BLaER1 treated with 17β-estradiol and CSF1 and Interleukin-3, amounts not matched to agents 10 nM and 100 nM (cell line): Measurements from ENCODE around the gene PLP1.

Experiments used
- H3K27ac ChIP-seq, 11 experiments: shearing (Covaris generic); formaldehyde crosslinking; 2 replicates each; pipeline ENCODE4 v1.8.1; 2022
- H3K27me3 ChIP-seq, 11 experiments: shearing (Covaris generic); formaldehyde crosslinking; 2 replicates each; pipeline ENCODE4 v1.8.1; 2022
- H3K36me3 ChIP-seq, 11 experiments: shearing (Covaris generic); formaldehyde crosslinking; 2 replicates each; pipeline ENCODE4 v1.8.1; 2022
- H3K4me1 ChIP-seq, 10 experiments: shearing (Covaris generic); formaldehyde crosslinking; 2 replicates each; pipeline ENCODE4 v1.8.1; 2022
- H3K4me2 ChIP-seq, 11 experiments: shearing (Covaris generic); formaldehyde crosslinking; 2 replicates each; pipeline ENCODE4 v1.8.1; 2022
- H3K4me3 ChIP-seq, 10 experiments: shearing (Covaris generic); formaldehyde crosslinking; 2 replicates each; pipeline ENCODE4 v1.8.1; 2022
- H3K9ac ChIP-seq, 11 experiments: shearing (Covaris generic); formaldehyde crosslinking; 2 replicates each; pipeline ENCODE4 v1.8.1; 2022
- H3K9me3 ChIP-seq, 11 experiments: shearing (Covaris generic); formaldehyde crosslinking; replicated peaks in 1 of 11; 2 replicates each; pipeline ENCODE4 v1.8.1; 2022
- H4K20me1 ChIP-seq, 11 experiments: shearing (Covaris generic); formaldehyde crosslinking; 2 replicates each; pipeline ENCODE4 v1.8.1; 2022
- Cebpa-rat ChIP-seq, 11 experiments: shearing (Covaris generic); IDR thresholded peaks; 2 replicates each; pipeline ENCODE4 v1.8.1; 2022

The PLP1 gene

GRCh38 chrX:103774070-103774642 is 2.5 kb upstream of the PLP1 start:
- no peaks in the 10 kb centered on the region for H3K9me3 ChIP-seq
- peaks cover 0 to 27% (median 4%) of the 10 kb centered on the region in 11 experiments; a peak in 10 of 22 replicates for H3K27me3 ChIP-seq
- H3K4me3 ChIP-seq = no peak overlapping the region
- H3K9ac ChIP-seq = no peak overlapping the region
- H3K4me2 ChIP-seq = no peak overlapping the region
- H3K4me1 ChIP-seq = no peaks in the 10 kb centered on the region
- H4K20me1 ChIP-seq = no peaks in the 10 kb centered on the region; a peak in 1 of 22 replicates
- TF ChIP-seq Cebpa-rat (IDR thresholded peaks at IDR 0.05) = no peak
- H3K27ac ChIP-seq = no peak overlapping the region
- H3K36me3 ChIP-seq = no peaks in the 10 kb centered on the region

DNA sequence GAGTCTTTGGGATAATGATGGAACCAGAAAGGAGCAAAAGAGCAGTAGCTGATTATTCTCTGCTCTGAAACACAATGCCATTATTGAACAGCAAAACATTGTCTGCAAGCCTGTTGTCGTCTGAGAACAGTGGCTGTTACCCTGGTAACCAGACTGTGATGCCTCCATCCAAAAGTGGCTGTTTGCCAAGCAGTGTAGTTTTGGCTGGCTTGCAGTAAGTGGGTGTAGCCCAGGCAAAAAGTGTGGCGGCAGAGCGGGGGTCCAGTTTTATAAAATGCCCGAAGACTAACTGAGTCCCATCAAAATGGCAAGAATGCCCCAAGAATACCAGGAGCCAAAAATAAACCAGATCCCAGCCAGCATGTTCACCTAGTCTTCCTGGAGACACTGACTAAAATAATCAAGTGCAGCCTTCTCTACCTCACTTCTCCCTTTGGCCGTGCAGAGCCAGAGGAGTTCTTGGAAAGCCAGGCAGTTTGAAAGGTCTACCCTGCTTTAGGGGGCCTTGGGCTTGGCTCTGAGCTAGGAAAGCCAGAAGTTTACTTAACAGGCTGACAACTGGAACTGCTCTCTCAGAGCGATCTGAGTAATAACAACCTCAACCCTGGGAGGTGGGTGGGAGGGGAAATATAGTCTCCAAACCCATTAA is 2.6 kb downstream of the PLP1 start:
- H3K36me3 ChIP-seq = no peaks in the 10 kb centered on the region
- no peak for TF ChIP-seq Cebpa-rat (IDR thresholded peaks at IDR 0.05)
- peaks cover 0 to 24% (median 4%) of the 10 kb centered on the region in 11 experiments; a peak in 9 of 22 replicates for H3K27me3 ChIP-seq
- no peaks in the 10 kb centered on the region for H3K4me1 ChIP-seq
- H3K27ac ChIP-seq = no peak overlapping the region
- H3K9ac ChIP-seq = no peak overlapping the region
- H4K20me1 ChIP-seq = no peaks in the 10 kb centered on the region; a peak in 1 of 22 replicates
- no peak overlapping the region for H3K4me2 ChIP-seq
- no peaks in the 10 kb centered on the region for H3K9me3 ChIP-seq
- H3K4me3 ChIP-seq = no peak overlapping the region

- Histone ChIP-seq H4K20me1 (no peaks in the 10 kb centered on the region), H3K9ac (no peak overlapping the region), H3K27ac (no peak overlapping the region), H3K9me3 (no peaks in the 10 kb centered on the region), H3K27me3 (peaks cover 0 to 13% (median 0%) of the 10 kb centered on the region in 11 experiments; a peak in 4 of 22 replicates), H3K36me3 (no peaks in the 10 kb centered on the region), H3K4me3 (no peak overlapping the region), H3K4me2 (no peak overlapping the region), H3K4me1 (no peaks in the 10 kb centered on the region)
- TF ChIP-seq Cebpa-rat (IDR thresholded peaks at IDR 0.05) = no peak
Measured at GRCh38 chrX:103780336-103781061, 3.9 kb downstream of the PLP1 start.

GRCh38 chrX:103781062-103781402 is 4.4 kb downstream of the PLP1 start:
- H3K4me1 ChIP-seq = no peaks in the 10 kb centered on the region
- TF ChIP-seq Cebpa-rat (IDR thresholded peaks at IDR 0.05) = no peak
- peaks cover 0 to 7% (median 0%) of the 10 kb centered on the region in 11 experiments; a peak in 4 of 22 replicates for H3K27me3 ChIP-seq
- no peaks in the 10 kb centered on the region for H3K36me3 ChIP-seq
- H3K4me2 ChIP-seq = no peak overlapping the region
- H3K4me3 ChIP-seq = no peak overlapping the region
- no peaks in the 10 kb centered on the region for H3K9me3 ChIP-seq
- H3K9ac ChIP-seq = no peak overlapping the region
- H4K20me1 ChIP-seq = no peaks in the 10 kb centered on the region
- no peak overlapping the region for H3K27ac ChIP-seq

- peaks cover 0 to 3% (median 0%) of the 10 kb centered on the region in 11 experiments; a peak in 4 of 22 replicates for H3K27me3 ChIP-seq
- H3K9me3 ChIP-seq = no peaks in the 10 kb centered on the region
- no peaks in the 10 kb centered on the region for H3K36me3 ChIP-seq
- no peak overlapping the region for H3K4me2 ChIP-seq
- no peaks in the 10 kb centered on the region for H3K4me1 ChIP-seq
- no peak for TF ChIP-seq Cebpa-rat (IDR thresholded peaks at IDR 0.05)
- no peaks in the 10 kb centered on the region for H4K20me1 ChIP-seq
- no peak overlapping the region for H3K9ac ChIP-seq
- H3K4me3 ChIP-seq = no peak overlapping the region
- no peak overlapping the region for H3K27ac ChIP-seq
Measured at GRCh38 chrX:103781706-103782105, 5.1 kb downstream of the PLP1 start.

DNA sequence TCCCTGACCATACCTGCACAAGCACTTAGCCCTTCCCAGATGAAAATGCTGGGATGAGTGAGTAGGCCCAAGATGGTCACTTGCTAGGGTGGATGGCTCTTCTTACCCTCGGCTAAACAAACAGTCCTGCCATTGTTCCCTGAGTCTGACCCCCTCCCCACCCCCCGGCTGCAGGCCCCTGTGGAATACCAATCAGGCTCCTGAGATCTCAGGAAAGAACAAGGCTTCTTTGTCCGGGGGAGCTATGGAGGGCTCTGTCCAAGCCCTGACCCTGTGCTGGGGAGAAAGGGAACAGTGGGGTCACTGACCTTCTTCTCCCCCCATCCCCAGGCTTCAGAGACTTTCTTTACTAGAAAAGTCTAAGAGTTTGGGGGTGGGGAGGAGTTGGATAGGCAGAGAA is 6.0 kb downstream of the PLP1 start:
- H3K9me3 ChIP-seq = no peaks in the 10 kb centered on the region
- no peaks in the 10 kb centered on the region for H3K36me3 ChIP-seq
- no peak overlapping the region for H3K4me3 ChIP-seq
- no peaks in the 10 kb centered on the region for H4K20me1 ChIP-seq
- TF ChIP-seq Cebpa-rat (IDR thresholded peaks at IDR 0.05) = no peak
- H3K27ac ChIP-seq = no peak overlapping the region
- H3K4me2 ChIP-seq = no peak overlapping the region
- H3K9ac ChIP-seq = no peak overlapping the region
- H3K4me1 ChIP-seq = no peaks in the 10 kb centered on the region
- no peaks in the 10 kb centered on the region; a peak in 1 of 22 replicates for H3K27me3 ChIP-seq

GRCh38 chrX:103783196-103783595 is 6.6 kb downstream of the PLP1 start:
- no peak overlapping the region for H3K9ac ChIP-seq
- H3K27ac ChIP-seq = no peak overlapping the region
- H3K9me3 ChIP-seq = no peaks in the 10 kb centered on the region
- no peaks in the 10 kb centered on the region; a peak in 1 of 22 replicates for H3K27me3 ChIP-seq
- no peak overlapping the region for H3K4me2 ChIP-seq
- H3K4me3 ChIP-seq = no peak overlapping the region
- no peak for TF ChIP-seq Cebpa-rat (IDR thresholded peaks at IDR 0.05)
- no peaks in the 10 kb centered on the region for H4K20me1 ChIP-seq
- H3K4me1 ChIP-seq = no peaks in the 10 kb centered on the region
- H3K36me3 ChIP-seq = no peaks in the 10 kb centered on the region

DNA sequence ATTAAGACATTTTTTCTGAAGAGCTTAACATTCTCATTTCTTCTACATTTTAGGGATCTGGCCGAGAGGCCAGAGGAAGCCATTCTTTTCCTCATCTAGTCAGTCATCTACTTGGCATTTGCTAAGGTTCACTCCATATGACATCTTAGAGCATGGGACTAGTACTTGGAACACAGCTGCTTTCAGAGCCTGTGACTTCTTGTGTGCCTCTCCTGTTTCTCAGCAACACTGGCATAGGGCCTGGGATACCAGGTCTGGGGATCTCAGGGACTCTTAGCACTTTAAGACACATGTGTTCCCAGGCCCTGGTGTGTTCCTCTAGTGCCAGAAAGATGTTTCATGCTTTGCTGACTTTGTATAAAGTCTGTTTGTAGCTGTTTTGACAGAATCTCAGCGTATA is 7.3 kb downstream of the PLP1 start:
- H3K9ac ChIP-seq = no peak overlapping the region
- no peaks in the 10 kb centered on the region for H4K20me1 ChIP-seq
- H3K4me2 ChIP-seq = no peak overlapping the region
- peaks cover 0 to 4% (median 0%) of the 10 kb centered on the region in 10 experiments; a peak in 1 of 20 replicates for H3K4me1 ChIP-seq
- no peak overlapping the region for H3K4me3 ChIP-seq
- no peaks in the 10 kb centered on the region; a peak in 1 of 22 replicates for H3K27me3 ChIP-seq
- no peaks in the 10 kb centered on the region for H3K36me3 ChIP-seq
- no peak overlapping the region for H3K27ac ChIP-seq
- H3K9me3 ChIP-seq = no peaks in the 10 kb centered on the region
- TF ChIP-seq Cebpa-rat (IDR thresholded peaks at IDR 0.05) = no peak

DNA sequence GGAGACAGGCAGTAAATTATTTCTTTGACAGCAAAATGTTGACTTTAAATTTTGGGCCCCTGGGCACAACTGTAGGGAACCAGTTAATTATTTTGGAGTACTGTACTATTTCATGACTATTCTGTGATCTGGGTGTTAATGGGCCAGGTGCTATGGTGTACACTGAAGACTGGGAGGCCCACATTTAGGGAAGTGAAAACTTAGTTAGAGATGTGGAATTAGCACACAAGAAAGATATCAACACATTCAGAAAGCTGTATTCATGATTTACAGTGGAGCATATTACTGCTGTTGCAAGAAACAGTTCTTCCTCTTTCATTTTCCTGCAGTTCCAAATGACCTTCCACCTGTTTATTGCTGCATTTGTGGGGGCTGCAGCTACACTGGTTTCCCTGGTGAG is 12.4 kb downstream of the PLP1 start:
- H3K4me1 ChIP-seq = peaks cover 0 to 8% (median 0%) of the 10 kb centered on the region in 10 experiments; a peak in 4 of 20 replicates
- H3K27me3 ChIP-seq = no peaks in the 10 kb centered on the region
- no peaks in the 10 kb centered on the region; a peak in 1 of 22 replicates for H4K20me1 ChIP-seq
- peak overlapping the region in 3 of 11 experiments; percentile 0 to 33 (median 33); a peak in 1 of 22 replicates for H3K4me2 ChIP-seq
- TF ChIP-seq Cebpa-rat (IDR thresholded peaks at IDR 0.05) = no peak
- H3K27ac ChIP-seq = no peak overlapping the region
- no peak overlapping the region for H3K9ac ChIP-seq
- H3K4me3 ChIP-seq = no peak overlapping the region
- H3K9me3 ChIP-seq = no peaks in the 10 kb centered on the region
- no peaks in the 10 kb centered on the region for H3K36me3 ChIP-seq
